ENCODE data around the gene EID2. TPM values are rescaled to one million over a fixed set of nuclear protein-coding genes. Genes with fewer than 3 reads are reported as not detected.
A peak's percentile ranks its signal among the peaks of the same experiment; 100 is the strongest.

The EID2 gene
- total and polyA plus RNA-seq, 2 of the 8 experiments (the other 6 are each of a cell fraction or from before 2014, with no cell fraction given): 7.8 to 29.6 TPM

DNA sequence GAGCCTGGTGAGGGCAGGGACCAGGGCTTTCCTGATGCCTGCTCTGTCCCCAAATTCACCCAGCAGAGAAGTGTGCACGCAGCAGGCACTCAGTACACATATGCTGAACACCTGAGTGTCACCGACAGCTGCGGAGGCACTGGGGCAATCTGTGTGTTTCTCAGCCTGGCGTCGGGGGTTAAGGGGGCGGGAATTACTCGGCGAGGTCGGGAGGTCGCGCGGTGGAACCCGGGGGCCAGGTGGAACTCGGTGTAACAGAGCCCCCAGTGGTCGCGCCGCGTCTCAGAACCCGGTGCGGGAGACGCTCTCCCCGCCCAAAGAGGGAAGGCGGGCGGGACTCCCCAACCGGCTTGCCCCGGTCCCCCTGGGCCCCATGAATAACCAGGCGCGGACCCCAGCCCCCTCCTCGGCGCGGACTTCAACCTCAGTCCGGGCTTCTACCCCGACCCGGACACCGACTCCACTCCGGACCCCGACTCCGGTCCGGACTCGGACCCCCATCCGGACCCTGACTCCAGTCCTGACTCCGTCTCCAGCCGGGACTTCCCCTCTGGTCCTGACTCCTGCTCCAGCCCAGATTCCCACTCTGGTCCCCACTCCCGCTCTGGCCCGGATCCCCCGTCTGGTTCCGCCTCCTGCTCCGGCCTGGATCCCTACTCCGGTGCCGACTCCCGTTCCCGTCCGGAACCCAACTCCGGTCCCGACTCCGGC, 25.0 kb downstream of the EID2 start, which contains the start of gene SELENOV (continued):
- no peak for TF ChIP-seq RNF2 (IDR thresholded peaks at IDR 0.05; ENCODE audit: borderline replicate concordance, low read depth, low read length, missing control alignments, poor library complexity, severe bottlenecking)
- TF ChIP-seq KDM1A (IDR thresholded peaks at IDR 0.05; ENCODE audit: borderline replicate concordance, low read length): no peak
- no peak for TF ChIP-seq SIX5 (IDR thresholded peaks at IDR 0.05; ENCODE audit: low read depth, low read length)
- TF ChIP-seq GABPA (IDR thresholded peaks at IDR 0.05; ENCODE audit: borderline replicate concordance, insufficient read depth, low read length): peak; percentile 73; the same call in 1 of the 2 replicates
- peak; percentile 71 for TF ChIP-seq RBBP5 (IDR thresholded peaks at IDR 0.05; ENCODE audit: borderline replicate concordance, low read depth, low read length)
- TF ChIP-seq BRCA1 (IDR thresholded peaks at IDR 0.05; ENCODE audit: low read depth, low read length): no peak
- TF ChIP-seq BCL11A (IDR thresholded peaks at IDR 0.05; ENCODE audit: low read depth in 2 of 2, low read length in 2 of 2): no peak
- no peak for TF ChIP-seq MAFK (IDR thresholded peaks at IDR 0.05; ENCODE audit: low read depth, low read length)
- TF ChIP-seq TCF12 (IDR thresholded peaks at IDR 0.05; ENCODE audit: low read depth, low read length): no peak
- TF ChIP-seq NRF1 (IDR thresholded peaks at IDR 0.05; ENCODE audit: low read depth, low read length): no peak
- peak; percentile 74 for TF ChIP-seq ASH2L (IDR thresholded peaks at IDR 0.05; ENCODE audit: low read length)
- TF ChIP-seq CTBP2 (IDR thresholded peaks at IDR 0.05; ENCODE audit: borderline replicate concordance, insufficient read depth, insufficient read length, low read length): peak; percentile 41
- no peak for TF ChIP-seq NANOG (IDR thresholded peaks at IDR 0.05; ENCODE audit: insufficient read depth, low read depth, low read length, poor library complexity, severe bottlenecking)
- TF ChIP-seq POLR2A (IDR thresholded peaks at IDR 0.05; ENCODE audit: control extremely low read depth in 1 of 2, low read depth in 2 of 2, low read length in 2 of 2): peak in 1 of 2 experiments; percentile 60; a peak in 2 of 3 replicates
- peak; percentile 82 for TF ChIP-seq KDM4A (IDR thresholded peaks at IDR 0.05; ENCODE audit: low read depth, low read length, severe bottlenecking)
- TF ChIP-seq, protein P1, sequence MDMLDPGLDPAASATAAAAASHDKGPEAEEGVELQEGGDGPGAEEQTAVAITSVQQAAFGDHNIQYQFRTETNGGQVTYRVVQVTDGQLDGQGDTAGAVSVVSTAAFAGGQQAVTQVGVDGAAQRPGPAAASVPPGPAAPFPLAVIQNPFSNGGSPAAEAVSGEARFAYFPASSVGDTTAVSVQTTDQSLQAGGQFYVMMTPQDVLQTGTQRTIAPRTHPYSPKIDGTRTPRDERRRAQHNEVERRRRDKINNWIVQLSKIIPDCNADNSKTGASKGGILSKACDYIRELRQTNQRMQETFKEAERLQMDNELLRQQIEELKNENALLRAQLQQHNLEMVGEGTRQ (IDR thresholded peaks at IDR 0.05; ENCODE audit: low read length): no peak
- TF ChIP-seq SIRT6 (IDR thresholded peaks at IDR 0.05; ENCODE audit: low read length): no peak
- TF ChIP-seq SRF (IDR thresholded peaks at IDR 0.05; ENCODE audit: low read depth, low read length): no peak
- peak in 1 of 2 experiments; percentile 66; a peak in 1 of 3 replicates for TF ChIP-seq EP300 (IDR thresholded peaks at IDR 0.05; ENCODE audit: borderline replicate concordance in 1 of 2, low read depth in 2 of 2, low read length in 2 of 2)
- TF ChIP-seq BACH1 (IDR thresholded peaks at IDR 0.05; ENCODE audit: low read length): peak; percentile 56
- TF ChIP-seq TEAD4 (IDR thresholded peaks at IDR 0.05; ENCODE audit: low read depth, low read length): peak; percentile 19; the same call in 1 of the 2 replicates
- no peak for TF ChIP-seq CBX5 (IDR thresholded peaks at IDR 0.05; ENCODE audit: low read depth, low read length)
- peak; percentile 54; the same call in 1 of the 2 replicates for TF ChIP-seq TBP (IDR thresholded peaks at IDR 0.05; ENCODE audit: low read depth, low read length)
- TF ChIP-seq CBX8 (IDR thresholded peaks at IDR 0.05; ENCODE audit: borderline replicate concordance, low read depth, low read length): no peak
